ENCODE measurements around the gene GPN2.
A peak's percentile ranks its signal among the peaks of the same experiment; 100 is the strongest.

The GPN2 gene

GRCh38 chr1:26889551-26890466 is at the start of gene GPN2:
GPN2 (minus strand) TSS chr1:26890283; CDS start chr1:26890096, 187 bp downstream.
- DNase-seq (ENCODE audit: low read depth, low spot score), result peak; percentile 45

- DNase-seq (ENCODE audit: low read depth, low spot score), result no peak
These were observed 48.6 kb upstream of the GPN2 start for GRCh38 chr1:26938659-26939025.

DNA sequence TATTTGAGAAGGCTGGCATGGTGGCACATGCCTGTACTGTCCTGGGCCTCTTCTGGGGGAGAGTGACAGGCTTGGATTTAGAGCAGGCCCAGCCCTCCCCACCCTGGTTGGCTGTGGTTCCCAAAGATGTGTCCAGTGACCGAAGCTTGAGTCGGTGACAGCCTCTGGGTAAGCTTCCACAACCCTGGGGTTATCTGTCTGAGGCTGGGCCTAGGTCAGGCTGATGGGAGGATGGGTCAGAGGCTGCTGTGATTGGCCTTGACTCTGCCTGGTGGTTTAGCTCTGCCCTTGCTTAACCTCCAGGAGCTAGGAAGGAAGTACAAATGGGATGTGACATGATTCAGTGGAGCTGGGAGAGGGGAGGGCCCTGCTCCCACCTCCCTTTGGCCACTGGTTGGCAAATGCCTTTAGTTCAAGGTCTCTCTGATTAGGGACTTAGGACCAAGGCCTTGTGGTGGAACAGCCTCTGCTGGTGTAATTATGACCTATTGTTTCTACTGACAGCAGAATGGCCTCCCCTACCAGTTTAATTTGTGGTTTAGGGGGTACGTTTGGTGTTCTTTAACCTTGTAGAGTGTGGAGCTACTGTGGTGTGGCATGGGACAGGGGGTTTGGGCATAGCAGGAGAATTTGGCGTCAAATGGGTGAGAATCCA is 48.0 kb upstream of the GPN2 start:
- no peak for DNase-seq (ENCODE audit: low read depth, low spot score)

GRCh38 chr1:26936823-26937222 is 46.7 kb upstream of the GPN2 start:
- no peak for DNase-seq (ENCODE audit: low read depth, low spot score)

DNA sequence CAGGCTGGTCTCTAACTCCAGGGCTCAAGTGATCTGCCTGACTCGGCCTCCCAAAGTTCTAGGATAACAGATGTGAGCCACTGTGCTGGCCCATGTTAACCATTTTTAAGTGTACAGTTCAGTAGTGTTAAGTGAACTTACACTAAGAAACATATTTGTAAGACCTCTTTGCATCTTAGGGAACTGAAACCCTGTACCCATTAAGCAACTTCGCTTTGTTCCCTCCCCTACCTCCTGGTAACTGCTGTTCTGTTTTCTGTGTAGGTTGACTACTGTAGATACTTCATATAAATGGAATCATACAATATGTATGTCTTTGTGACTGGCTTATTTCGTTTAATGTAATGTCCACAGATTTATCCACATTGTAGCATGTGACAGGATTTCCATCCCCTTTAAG is 42.4 kb upstream of the GPN2 start:
- DNase-seq (ENCODE audit: low read depth, low spot score), result no peak

DNA sequence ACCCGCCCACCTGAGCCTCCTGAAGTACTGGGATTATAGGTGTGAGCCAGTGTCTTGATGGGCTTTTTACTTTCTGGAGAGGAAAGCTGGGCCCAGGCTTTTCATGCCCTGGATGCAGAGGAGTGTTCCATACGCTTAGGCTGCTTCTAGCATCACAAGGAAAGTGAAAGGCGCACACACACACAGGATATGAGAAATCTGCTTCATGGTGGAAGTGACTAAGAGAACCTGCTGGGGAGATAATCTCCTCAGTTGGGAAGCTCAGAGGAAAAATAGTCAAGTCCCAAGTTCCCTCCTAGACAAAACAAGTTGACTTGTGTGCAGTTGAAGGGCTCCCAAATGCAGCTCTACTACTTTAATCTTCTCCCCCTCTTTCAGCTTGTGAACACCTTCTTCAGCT is 33.6 kb upstream of the GPN2 start:
- DNase-seq (ENCODE audit: low read depth, low spot score), result no peak

GRCh38 chr1:26922901-26923300 is 32.8 kb upstream of the GPN2 start:
- no peak for DNase-seq (ENCODE audit: low read depth, low spot score)

- no peak for DNase-seq (ENCODE audit: low read depth, low spot score)
These were observed 32.3 kb upstream of the GPN2 start for GRCh38 chr1:26922431-26922729.

- peak; percentile 93 for DNase-seq (ENCODE audit: low read depth, low spot score)
These were observed 31.7 kb upstream of the GPN2 start, which contains the start of gene NUDC for GRCh38 chr1:26921540-26922430. NUDC (plus strand) TSS chr1:26921743; CDS start chr1:26921849, 106 bp downstream.

DNA sequence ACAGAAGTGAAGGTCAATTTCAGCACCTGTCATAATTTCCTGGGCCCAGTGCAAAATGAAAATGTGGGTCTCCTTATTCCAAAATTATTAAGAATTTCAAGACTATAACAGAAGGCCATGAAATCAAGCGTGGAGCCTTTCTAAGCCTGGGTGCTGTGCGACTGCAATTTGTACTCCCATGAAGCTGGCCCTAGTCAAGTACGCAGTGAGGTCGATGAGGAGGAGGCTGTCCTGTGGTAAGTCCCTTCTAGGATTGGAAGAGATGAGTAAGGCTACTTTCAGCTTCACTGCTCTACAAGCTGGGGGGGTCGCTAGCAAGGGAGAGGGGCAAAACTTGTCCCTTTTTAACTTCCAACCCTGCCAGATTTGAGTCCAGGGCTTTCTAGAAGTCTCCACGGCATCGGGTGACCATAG is 31.1 kb upstream of the GPN2 start:
- DNase-seq (ENCODE audit: low read depth, low spot score), result no peak

DNA sequence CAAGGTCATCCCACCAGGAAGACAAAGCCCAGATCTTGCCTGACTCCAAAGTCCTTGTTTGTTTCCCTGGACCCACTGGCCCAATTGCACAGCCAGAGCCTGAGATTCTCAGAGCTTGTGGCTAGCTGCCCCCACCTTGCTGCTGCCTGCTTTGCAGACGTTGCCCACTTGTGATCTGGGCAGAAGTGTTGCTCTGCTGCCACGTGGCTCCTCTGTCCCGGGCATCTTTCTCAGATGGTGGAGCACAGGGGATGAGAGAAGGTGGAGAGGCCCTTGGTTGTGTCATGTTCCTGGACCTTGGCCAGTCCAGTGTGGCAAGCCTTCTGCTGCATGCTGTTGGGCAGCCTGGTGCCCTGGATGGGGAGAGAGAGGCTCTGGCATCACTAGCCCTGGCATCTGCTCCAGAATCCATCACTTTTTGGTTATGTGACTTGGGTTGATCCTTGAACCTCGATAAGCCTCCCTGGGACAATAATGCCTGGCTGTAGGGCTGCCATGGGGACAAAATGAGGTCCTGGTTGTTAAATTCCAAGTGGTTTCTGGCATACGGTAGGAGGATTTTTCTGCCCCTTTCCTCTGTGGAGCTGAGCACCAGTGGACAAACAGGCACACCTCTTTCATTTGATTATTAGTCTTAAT is 25.2 kb upstream of the GPN2 start:
- no peak for DNase-seq (ENCODE audit: low read depth, low spot score)

- DNase-seq (ENCODE audit: low read depth, low spot score), result no peak
These were observed 23.9 kb upstream of the GPN2 start, which contains the start of gene NR0B2 for GRCh38 chr1:26913754-26914619. NR0B2 (minus strand) TSS chr1:26913975; CDS start chr1:26913940, 35 bp downstream.

DNA sequence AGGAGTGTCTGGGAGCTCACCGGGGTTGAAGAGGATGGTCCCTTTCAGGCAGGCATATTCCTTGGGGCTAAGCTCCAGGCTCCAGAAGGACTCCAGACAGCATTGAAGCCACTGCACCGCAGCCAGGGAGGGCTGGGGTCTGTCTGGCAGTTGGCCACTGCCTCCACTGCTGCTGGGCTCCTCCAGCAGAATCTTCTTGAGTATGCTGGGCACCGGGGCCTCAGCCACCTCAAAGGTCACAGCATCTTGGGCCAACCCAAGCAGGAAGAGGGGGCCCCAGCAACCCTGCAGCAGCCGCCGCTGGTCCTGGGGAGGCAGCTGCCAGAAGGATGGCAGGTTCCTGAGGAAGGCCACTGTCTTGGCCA is 23.3 kb upstream of the GPN2 start:
- no peak for DNase-seq (ENCODE audit: low read depth, low spot score)

- DNase-seq (ENCODE audit: low read depth, low spot score), result no peak
These were observed 22.0 kb upstream of the GPN2 start for GRCh38 chr1:26912147-26912490.

DNA sequence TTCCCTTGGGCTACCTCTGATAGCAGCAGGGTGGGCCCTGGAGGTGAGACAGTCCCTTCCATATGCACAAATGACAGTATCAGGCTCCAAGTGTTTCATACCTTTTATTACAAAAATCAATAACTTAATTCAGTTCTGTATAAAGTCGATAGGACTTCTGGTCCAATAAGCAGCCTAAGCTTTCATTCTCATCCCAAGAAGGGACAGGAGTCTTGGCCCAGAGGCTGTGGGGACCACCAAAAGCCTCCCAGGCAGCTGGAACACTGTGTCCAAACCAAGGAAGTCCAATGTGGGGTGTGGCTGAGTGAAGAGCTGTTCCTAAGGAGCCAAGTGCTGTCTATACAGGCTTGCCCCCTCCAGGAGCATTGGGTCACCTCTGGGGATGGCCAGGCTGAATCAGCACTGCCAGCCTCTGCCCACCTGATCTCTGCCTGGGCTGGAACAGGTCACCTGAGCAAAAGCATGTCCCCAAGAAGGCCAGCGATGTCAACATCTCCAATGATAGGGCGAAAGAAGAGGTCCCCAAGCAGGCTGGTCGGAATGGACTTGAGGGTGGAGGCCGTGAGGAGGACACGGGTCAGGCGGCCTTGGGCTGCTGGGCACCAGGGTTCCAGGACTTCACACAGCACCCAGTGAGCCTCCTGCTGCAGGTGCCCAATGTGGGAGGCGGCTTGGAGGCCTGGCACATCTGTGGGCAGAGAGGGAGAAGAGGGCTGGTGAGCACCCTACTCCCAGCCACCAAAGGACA is 21.5 kb upstream of the GPN2 start:
- no peak for DNase-seq (ENCODE audit: low read depth, low spot score)

- DNase-seq (ENCODE audit: low read depth, low spot score), result no peak
These were observed 20.5 kb upstream of the GPN2 start for GRCh38 chr1:26910343-26911160.

- no peak for DNase-seq (ENCODE audit: low read depth, low spot score)
These were observed 19.9 kb upstream of the GPN2 start for GRCh38 chr1:26909951-26910342.

DNA sequence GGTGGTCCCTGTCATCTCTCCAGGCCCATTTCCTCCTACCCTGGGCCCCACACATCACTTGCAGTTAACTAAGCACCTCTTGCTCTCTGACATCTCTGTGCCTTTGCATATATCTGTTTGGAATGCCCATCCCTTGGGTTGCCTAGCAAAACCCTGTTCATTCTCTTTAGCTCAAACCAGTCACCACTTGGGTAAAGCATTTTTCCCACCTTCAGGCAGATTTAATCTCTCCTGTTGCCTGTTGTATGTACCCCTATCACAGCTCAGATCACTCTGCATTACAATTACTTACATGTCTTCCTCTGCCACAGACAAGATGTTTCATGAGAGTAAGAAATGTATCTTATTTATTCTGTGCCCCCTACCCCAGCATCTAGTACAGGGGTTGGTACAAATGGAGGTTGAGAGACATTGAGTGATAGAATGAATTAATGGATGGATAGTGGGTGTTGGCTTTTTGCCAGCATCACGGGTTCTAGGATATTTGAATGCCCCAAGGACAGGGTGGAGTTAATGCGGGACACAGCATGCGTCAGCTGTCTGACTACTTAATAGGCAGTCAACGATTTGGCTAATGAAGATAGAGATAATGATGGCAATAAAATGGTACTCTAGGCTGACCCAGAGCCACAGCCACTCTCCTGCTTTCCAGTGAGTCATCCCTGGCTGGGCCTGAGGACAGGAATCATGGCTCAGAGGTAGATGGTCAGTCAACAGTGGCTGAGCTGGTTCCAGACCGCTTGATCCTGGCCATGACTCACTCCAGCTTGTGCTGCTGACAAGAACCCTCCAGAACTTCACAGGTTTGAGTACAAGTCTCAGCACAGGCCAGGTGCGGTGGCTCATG is 17.2 kb upstream of the GPN2 start:
- no peak for DNase-seq (ENCODE audit: low read depth, low spot score)

All from smooth muscle cell of the brain vasculature (primary cell).